Spinal cord (tissue), 10 donors: ENCODE measurements around the gene LIMCH1. TPM values are rescaled to one million over a fixed set of nuclear protein-coding genes. Genes with fewer than 3 reads are reported as not detected.

Experiments used
- DNase-seq, 6 donors: peaks; one replicate each; pipeline versions ENCODE4 v3.0.0 to v3.0.0-alpha.2; 2013 to 2015; ENCODE audit warnings: low spot score in 6 of 6, low read depth in 4 of 6
- H3K27ac ChIP-seq: one replicate; pipeline ENCODE4 v1.5.1; 2013; ENCODE audit warnings: low read depth, low read length, control low read depth
- H3K27me3 ChIP-seq: one replicate; pipeline ENCODE4 v1.6.1; 2013; ENCODE audit warnings: low read length; ENCODE audit not compliant: control insufficient read depth, insufficient read depth
- H3K36me3 ChIP-seq: one replicate; pipeline ENCODE4 v1.6.1; 2013; ENCODE audit warnings: low read length; ENCODE audit not compliant: control insufficient read depth, insufficient read depth
- H3K4me1 ChIP-seq: one replicate; pipeline ENCODE4 v1.6.1; 2013; ENCODE audit warnings: low read length; ENCODE audit not compliant: control insufficient read depth, insufficient read depth
- H3K4me3 ChIP-seq: one replicate; pipeline ENCODE4 v1.5.1; 2013; ENCODE audit warnings: low read depth, low read length, control low read depth
- H3K9me3 ChIP-seq: one replicate; pipeline ENCODE4 v1.6.1; 2013; ENCODE audit warnings: low read length; ENCODE audit not compliant: control insufficient read depth, insufficient read depth
- WGBS: methylation state at CpG from one replicate; pipeline ENCODE4 v1.1.5; 2013; ENCODE audit warnings: missing lambda C conversion rate; ENCODE audit not compliant: insufficient coverage; 5-methylcytosine and 5-hydroxymethylcytosine counted together
- polyA plus RNA-seq, 2 donors: library from polyadenylated mRNA; unstranded; fragments of 120-200 nt; gene quantifications; one replicate each; pipeline ENCODE4 v1.2.1, GENCODE V29; 2013; ENCODE audit not compliant: insufficient read length in 2 of 2
- total RNA-seq, 2 donors: library from RNA; depleted of rRNA in 1 of 2; stranded (reverse); fragments of 120-200 nt in 1 of 2; fragments of >200 nt in 1 of 2; gene quantifications; one replicate each; pipeline versions ENCODE4 v1.2.3 to v1.2.4, GENCODE V29; 2013 to 2014
- donor health status: healthy.

The LIMCH1 gene
- total and polyA plus RNA-seq, 4 donors = 51.2 to 64.9 (median 58.9) TPM

- DNase-seq = no peak
- Histone ChIP-seq H3K4me3 (no peak overlapping the region), H3K27ac (no peak overlapping the region), H3K9me3 (no peaks in the 10 kb centered on the region), H3K4me1 (peaks cover 11% of the 10 kb centered on the region), H3K36me3 (peaks cover 3% of the 10 kb centered on the region), H3K27me3 (no peaks in the 10 kb centered on the region)
- 80% methylated on average over 1 of the region's 3 CpGs for WGBS
Measured at GRCh38 chr4:41656106-41656505, 118.1 kb downstream of the LIMCH1 start.

GRCh38 chr4:41656572-41657520 is 118.9 kb downstream of the LIMCH1 start:
- Histone ChIP-seq H3K27me3 (no peaks in the 10 kb centered on the region), H3K9me3 (no peaks in the 10 kb centered on the region), H3K4me3 (no peak overlapping the region), H3K36me3 (peaks cover 3% of the 10 kb centered on the region), H3K27ac (no peak overlapping the region), H3K4me1 (peaks cover 11% of the 10 kb centered on the region)
- 50% methylated on average over 10 of the region's 15 CpGs for WGBS
- DNase-seq = peak in 2 of 6 donors; percentile 24 to 81

DNA sequence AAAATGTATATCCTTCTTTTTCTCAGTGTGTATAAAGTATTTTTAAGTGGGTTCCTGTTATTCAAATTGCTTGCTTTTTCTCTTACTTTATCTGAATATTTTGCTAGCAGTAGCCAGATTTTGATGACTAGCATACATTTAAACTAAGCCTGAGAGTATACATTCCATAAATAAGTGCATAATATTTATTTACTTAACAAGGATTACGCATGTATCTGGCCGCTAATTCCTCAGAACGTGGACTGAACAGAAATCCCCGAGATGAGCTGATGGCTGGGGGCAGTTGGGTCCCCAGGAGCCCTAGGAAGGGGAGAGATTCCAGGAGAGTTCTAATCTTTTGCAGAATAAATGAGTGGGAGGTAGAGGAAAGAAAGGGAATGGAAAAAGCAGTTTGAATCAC is 119.6 kb downstream of the LIMCH1 start:
- Histone ChIP-seq H3K9me3 (no peaks in the 10 kb centered on the region), H3K27ac (no peak overlapping the region), H3K36me3 (peaks cover 3% of the 10 kb centered on the region), H3K4me1 (peaks cover 11% of the 10 kb centered on the region), H3K4me3 (no peak overlapping the region), H3K27me3 (no peaks in the 10 kb centered on the region)
- no peak for DNase-seq
- 64% methylated on average over 3 of the region's 4 CpGs for WGBS

GRCh38 chr4:41658163-41658562 is 120.2 kb downstream of the LIMCH1 start:
- Histone ChIP-seq H3K4me1 (peaks cover 11% of the 10 kb centered on the region), H3K4me3 (no peak overlapping the region), H3K27ac (no peak overlapping the region), H3K9me3 (no peaks in the 10 kb centered on the region), H3K27me3 (no peaks in the 10 kb centered on the region), H3K36me3 (peaks cover 8% of the 10 kb centered on the region)
- WGBS = 77% methylated on average over 3 of the region's 4 CpGs
- DNase-seq = no peak

- WGBS = 100% methylated on average over 3 of the region's 3 CpGs
- Histone ChIP-seq H3K27me3 (no peaks in the 10 kb centered on the region), H3K27ac (no peak overlapping the region), H3K4me1 (peaks cover 11% of the 10 kb centered on the region), H3K36me3 (peaks cover 5% of the 10 kb centered on the region), H3K4me3 (no peak overlapping the region), H3K9me3 (no peaks in the 10 kb centered on the region)
- no peak for DNase-seq
Measured at GRCh38 chr4:41660352-41660751, 122.4 kb downstream of the LIMCH1 start.

GRCh38 chr4:41661442-41662076 is 123.6 kb downstream of the LIMCH1 start:
- H3K27ac ChIP-seq = no peak overlapping the region
- H3K36me3 ChIP-seq = peaks cover 5% of the 10 kb centered on the region
- WGBS = 100% methylated on average over 1 of the region's 7 CpGs
- DNase-seq = peak in 5 of 6 donors; percentile 52 to 91 (median 62)
- H3K9me3 ChIP-seq = no peaks in the 10 kb centered on the region
- H3K4me1 ChIP-seq = peaks cover 9% of the 10 kb centered on the region
- no peaks in the 10 kb centered on the region for H3K27me3 ChIP-seq
- H3K4me3 ChIP-seq = no peak overlapping the region

DNA sequence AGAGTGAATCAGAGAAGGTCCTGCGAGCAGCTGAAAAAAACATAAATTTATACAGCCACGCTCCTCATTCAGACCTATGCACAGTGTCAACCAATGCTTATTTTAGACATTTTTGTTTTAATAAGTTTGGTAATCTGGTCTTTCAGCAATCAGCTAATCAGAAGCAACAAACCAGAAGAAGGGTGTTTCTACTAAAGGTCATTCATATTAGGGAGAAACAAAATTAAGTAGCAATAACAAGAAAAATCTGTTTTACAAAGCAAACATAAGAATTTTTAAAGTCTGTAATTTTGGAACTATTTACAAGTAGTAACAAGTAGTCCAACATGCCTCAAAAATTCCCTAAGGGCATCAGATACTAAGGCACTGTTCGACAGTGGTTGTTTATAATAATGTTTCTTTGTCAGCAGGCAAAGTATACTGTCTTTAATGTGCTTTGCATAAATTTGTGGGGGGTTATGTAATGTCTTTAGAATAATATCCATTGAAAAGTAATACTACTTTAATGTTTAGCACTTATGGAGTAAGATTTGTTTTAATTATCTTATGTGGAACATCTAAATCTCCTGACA is 127.8 kb downstream of the LIMCH1 start:
- Histone ChIP-seq H3K27me3 (no peaks in the 10 kb centered on the region), H3K9me3 (no peaks in the 10 kb centered on the region), H3K27ac (no peak overlapping the region), H3K4me3 (no peak overlapping the region), H3K4me1 (no peaks in the 10 kb centered on the region), H3K36me3 (peaks cover 5% of the 10 kb centered on the region)
- DNase-seq = no peak
- no CpG with 5 or more reads among the region's 3 CpGs for WGBS

GRCh38 chr4:41668024-41668423 is 130.1 kb downstream of the LIMCH1 start:
- Histone ChIP-seq H3K9me3 (no peaks in the 10 kb centered on the region), H3K36me3 (peaks cover 6% of the 10 kb centered on the region), H3K27me3 (no peaks in the 10 kb centered on the region), H3K27ac (no peak overlapping the region), H3K4me1 (no peaks in the 10 kb centered on the region), H3K4me3 (no peak overlapping the region)
- no peak for DNase-seq
- WGBS = no CpG with 5 or more reads among the region's 1 CpG

GRCh38 chr4:41670530-41670929 is 132.6 kb downstream of the LIMCH1 start:
- H3K36me3 ChIP-seq = peaks cover 11% of the 10 kb centered on the region
- DNase-seq = no peak
- no peaks in the 10 kb centered on the region for H3K9me3 ChIP-seq
- no peak overlapping the region for H3K4me3 ChIP-seq
- WGBS = 82% methylated on average over 4 of the region's 6 CpGs
- H3K4me1 ChIP-seq = no peaks in the 10 kb centered on the region
- H3K27ac ChIP-seq = no peak overlapping the region
- no peaks in the 10 kb centered on the region for H3K27me3 ChIP-seq
